PC-9 (cell line): ENCODE measurements around the gene EFCAB7.

Experiments used
- EZH2 ChIP-seq: fragments of 200-600 bp; sonication (generic); IDR thresholded peaks from 2 replicates; pipeline ENCODE4 v1.8.0; 2017; ENCODE audit warnings: antibody characterized with exemption, low read depth
- TF ChIP-seq, protein P1 (sequence below): fragments of 200-600 bp; sonication (generic); conservative IDR thresholded peaks from 2 replicates; pipeline ENCODE4 v1.6.1; 2017; ENCODE audit warnings: mixed run types, antibody characterized with exemption, mild to moderate bottlenecking, moderate library complexity

DNA sequence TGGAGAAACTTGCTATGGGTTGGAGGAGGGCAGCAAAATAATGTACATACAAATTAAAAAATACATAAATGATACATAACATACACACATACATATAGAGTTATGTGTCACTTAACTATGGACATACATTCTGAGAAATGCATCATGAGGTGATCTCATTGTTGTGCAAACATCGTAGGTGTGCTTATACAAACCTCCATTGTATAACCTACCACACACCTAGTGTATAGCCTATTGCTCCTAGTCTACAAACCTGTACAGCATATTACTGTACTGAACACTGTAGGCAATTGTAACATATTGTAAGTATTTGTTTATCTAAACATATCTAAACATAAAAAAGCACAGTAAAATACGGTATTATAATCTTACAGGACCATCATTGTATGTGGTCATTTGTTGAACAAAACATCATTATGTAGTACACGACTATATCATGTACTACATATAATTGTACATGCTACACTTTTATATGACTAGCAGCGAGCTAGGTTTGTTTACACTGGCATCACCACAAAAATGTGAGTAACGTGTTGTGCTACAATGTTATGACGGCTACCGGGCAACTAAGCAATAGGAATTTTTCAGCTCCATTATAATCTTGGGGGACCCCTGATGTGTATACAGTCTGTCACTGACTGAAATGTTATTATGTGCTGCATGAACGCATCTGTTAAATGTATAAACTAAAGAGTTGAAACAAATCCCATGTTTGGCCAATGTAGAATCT lies 35.8 kb upstream of the EFCAB7 start:
- TF ChIP-seq, protein P1, sequence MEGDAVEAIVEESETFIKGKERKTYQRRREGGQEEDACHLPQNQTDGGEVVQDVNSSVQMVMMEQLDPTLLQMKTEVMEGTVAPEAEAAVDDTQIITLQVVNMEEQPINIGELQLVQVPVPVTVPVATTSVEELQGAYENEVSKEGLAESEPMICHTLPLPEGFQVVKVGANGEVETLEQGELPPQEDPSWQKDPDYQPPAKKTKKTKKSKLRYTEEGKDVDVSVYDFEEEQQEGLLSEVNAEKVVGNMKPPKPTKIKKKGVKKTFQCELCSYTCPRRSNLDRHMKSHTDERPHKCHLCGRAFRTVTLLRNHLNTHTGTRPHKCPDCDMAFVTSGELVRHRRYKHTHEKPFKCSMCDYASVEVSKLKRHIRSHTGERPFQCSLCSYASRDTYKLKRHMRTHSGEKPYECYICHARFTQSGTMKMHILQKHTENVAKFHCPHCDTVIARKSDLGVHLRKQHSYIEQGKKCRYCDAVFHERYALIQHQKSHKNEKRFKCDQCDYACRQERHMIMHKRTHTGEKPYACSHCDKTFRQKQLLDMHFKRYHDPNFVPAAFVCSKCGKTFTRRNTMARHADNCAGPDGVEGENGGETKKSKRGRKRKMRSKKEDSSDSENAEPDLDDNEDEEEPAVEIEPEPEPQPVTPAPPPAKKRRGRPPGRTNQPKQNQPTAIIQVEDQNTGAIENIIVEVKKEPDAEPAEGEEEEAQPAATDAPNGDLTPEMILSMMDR, result no peak
- no peak for TF ChIP-seq EZH2
